ENCODE results near the gene RPS15. TPM values are rescaled to one million over a fixed set of nuclear protein-coding genes. Genes with fewer than 3 reads are reported as not detected.

RPS15 gene
- total RNA-seq, 1 donor from 2014 or later, result 637 TPM

DNA sequence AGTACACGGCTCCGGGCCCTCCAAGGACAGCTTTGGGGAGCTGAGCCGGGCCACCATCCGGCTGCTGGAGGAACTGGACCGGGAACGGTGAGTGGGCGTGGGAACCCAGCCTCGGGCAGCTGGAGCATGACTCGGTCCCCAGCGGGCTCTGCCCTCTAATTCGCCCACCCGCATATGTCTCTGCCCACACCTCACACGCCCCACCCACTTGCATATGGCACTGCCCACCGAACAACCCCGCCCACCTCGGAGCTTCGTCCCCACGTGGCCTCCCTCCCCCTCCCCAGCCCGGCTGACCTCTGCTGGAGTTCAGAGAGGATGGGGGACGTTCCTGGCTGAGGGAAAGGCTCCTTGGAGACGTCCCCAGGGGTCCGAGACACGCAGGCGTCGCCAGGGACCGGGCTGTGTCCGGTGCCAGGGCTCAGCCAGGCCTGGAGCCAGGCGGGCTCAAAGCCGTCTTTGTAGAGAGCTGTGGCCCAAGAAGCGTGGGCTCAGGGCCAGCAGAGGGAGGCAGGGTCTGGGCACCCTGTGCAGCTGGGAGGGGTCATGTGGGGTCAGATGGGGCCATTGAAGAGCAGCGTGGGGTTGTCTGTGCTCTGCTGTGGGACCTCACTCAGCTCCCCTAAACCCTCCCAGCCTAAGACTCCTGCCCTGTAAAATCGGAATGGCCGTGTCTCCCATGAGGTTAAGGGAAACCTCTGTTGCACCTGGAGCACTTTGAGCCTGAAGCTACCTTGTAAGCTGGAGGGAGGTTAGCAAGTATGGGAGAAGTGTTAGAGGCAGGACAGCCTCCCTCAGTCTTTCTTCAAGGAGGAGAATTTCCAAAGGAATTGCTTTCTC lies 15.5 kb downstream of the RPS15 start:
- DNase-seq, result peak; percentile 31

DNA sequence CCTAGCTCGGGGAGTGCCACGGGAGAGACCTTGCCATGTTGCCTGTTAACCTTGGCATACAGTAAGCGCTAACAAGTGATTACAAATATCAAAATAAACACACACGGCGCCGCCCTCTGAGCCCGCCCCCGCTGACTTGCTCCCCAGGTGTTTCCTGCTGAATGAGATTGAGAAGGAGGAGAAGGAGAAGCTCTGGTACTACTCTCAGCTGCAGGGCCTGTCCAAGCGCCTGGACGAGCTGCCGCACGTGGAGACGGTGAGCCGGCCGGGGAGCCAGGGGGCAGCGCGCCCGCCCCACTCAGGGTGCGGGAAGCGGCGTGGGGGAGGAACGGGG lies 16.8 kb downstream of the RPS15 start:
- DNase-seq, result peak; percentile 84

DNA sequence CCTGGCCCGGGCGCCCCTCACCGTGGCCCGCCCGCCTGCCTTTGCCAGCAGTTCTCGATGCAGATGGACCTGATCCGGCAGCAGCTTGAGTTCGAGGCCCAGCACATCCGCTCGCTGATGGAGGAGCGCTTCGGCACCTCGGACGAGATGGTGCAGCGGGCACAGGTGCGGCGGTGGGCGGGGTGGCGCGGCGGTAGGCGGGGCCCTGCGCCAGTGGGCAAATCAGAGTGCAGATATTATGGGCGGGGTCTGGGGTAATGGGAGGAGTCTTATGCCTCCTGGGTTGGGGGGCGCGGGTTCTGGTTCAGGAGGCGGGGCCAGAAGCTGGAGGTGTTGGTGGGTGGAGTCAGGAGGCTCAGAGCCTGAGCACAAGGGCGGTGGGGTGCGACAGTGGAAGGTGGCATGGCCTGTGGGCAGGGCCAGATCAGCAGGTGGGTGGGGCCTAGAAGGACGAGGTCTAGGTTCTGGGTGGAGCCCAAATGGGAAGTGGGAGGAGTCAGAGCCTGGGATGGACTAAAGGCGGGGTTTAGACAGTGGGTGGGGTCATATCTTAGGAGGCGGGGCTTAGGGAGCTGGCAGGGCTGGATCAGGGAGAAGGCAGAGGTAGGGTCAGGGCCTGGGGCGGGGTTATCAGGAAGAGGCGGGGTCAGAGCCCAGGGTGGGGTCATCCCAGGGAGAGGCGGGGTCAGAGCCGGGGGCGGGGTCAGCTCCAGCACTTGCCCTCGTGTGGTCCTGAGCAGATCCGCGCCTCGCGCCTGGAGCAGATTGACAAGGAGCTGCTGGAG lies 17.3 kb downstream of the RPS15 start:
- DNase-seq, result peak; percentile 60

- DNase-seq, result no peak
These were observed 18.1 kb downstream of the RPS15 start for GRCh38 chr19:1456121-1456900.

- DNase-seq, result no peak
These were observed 19.0 kb downstream of the RPS15 start for GRCh38 chr19:1457031-1457739.

DNA sequence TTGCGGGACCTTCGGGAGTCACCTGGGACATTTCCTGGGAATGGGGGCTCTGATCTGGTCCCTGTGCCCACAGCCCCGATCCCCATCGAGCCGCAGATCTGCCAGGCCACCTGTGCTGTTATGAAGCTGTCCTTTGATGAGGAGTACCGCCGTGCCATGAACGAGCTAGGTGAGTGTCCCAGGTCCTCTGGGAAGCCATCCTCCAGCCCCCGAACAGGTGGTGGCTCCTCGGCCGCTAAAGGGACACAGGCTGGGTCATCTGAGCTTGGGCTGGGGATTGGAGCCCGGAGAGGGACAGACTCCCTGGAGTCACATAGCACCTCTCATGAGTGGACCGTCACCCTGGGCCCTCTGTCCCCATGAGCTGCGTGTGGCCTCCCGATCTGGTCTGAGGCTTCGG lies 19.7 kb downstream of the RPS15 start:
- no peak for DNase-seq

DNA sequence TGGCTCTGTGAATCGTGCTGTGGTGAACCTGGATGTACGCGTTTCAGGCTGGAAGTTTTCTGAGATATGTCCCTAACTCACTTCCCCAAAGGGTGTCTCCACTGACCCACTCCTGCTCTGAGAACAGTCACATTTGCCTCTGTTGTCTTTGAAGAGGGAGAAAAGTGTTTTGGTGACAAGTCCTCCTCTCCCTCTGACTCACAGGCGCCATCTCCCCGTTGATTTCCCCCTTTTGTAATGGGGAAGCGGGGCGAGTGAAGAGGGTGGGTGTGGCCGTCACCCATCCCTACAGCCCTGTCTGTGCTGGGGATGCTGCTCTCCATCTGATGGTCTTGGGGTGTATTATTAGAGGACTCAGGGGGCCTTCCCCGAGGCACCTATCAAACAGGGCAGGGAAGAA lies 21.3 kb downstream of the RPS15 start:
- no peak for DNase-seq

DNA sequence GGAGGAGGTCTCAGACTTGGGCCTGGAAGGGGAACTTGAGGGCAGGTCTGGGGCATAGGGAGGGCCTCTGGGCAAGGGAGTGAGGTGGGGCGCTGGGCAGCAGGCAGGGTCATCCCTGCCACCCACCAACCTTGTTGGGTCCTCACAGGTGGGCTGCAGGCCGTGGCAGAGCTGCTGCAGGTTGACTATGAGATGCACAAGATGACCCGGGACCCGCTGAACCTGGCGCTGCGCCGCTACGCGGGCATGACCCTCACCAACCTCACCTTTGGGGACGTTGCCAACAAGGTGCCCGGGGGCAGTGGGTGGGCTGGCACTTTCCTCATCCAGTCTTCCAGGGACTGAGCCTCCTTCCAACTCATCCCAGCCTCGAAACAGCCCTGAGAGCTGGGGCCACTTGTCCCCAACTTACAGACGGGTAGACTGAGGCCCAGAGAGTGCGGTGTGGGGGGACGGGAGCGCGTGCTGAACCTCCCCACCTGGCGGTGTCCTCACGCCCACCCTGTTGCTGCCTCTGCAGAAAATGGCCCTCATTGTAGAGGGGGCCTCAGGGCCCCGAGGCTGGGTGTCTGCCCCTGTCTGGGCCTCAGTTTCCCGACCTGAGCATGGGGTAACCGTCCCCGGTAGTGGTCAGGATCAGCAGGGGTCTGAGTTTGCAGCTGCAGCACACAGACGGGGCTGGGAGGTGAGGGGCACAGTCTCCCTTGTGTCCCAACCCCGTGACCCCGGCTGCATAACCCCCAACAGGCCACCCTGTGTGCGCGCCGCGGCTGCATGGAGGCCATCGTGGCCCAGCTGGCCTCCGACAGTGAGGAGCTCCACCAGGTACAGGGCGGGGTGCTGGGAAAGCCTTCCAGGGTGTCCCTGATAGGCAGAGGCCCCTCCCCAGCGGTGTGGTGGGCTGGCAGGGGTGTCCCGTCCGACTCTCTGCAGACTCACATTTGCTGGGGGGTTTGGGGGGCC lies 22.1 kb downstream of the RPS15 start:
- DNase-seq, result no peak

- DNase-seq, result no peak
These were observed 23.7 kb downstream of the RPS15 start for GRCh38 chr19:1461862-1462261.

DNA sequence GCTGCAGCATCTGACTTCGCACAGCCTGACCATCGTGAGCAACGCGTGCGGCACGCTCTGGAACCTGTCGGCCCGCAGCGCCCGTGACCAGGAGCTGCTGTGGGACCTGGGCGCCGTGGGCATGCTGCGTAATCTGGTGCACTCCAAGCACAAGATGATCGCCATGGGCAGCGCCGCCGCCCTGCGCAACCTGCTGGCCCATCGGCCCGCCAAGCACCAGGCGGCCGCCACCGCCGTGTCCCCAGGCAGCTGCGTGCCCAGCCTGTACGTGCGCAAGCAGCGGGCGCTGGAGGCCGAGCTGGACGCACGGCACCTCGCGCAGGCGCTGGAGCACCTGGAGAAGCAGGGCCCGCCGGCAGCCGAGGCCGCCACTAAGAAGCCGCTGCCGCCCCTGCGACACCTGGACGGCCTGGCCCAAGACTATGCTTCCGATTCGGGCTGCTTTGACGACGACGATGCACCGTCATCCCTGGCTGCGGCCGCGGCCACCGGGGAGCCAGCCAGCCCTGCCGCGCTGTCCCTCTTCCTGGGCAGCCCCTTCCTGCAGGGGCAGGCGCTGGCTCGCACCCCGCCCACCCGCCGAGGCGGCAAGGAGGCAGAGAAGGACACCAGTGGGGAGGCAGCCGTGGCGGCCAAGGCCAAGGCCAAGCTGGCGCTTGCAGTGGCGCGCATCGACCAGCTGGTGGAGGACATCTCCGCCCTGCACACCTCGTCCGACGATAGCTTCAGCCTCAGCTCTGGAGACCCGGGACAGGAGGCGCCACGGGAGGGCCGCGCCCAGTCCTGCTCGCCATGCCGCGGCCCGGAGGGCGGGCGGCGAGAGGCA lies 27.2 kb downstream of the RPS15 start:
- peak; percentile 76 for DNase-seq

DNA sequence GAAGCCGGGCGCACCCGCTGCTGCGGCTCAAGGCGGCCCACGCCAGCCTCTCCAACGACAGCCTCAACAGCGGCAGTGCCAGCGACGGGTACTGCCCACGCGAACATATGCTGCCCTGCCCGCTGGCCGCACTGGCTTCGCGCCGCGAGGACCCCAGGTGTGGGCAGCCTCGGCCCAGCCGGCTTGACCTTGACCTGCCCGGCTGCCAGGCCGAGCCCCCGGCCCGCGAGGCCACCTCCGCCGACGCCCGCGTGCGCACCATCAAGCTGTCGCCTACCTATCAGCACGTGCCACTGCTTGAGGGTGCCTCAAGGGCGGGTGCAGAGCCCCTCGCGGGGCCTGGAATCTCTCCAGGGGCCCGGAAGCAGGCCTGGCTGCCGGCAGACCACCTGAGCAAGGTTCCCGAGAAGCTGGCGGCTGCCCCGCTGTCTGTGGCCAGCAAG lies 27.8 kb downstream of the RPS15 start:
- no peak for DNase-seq

DNA sequence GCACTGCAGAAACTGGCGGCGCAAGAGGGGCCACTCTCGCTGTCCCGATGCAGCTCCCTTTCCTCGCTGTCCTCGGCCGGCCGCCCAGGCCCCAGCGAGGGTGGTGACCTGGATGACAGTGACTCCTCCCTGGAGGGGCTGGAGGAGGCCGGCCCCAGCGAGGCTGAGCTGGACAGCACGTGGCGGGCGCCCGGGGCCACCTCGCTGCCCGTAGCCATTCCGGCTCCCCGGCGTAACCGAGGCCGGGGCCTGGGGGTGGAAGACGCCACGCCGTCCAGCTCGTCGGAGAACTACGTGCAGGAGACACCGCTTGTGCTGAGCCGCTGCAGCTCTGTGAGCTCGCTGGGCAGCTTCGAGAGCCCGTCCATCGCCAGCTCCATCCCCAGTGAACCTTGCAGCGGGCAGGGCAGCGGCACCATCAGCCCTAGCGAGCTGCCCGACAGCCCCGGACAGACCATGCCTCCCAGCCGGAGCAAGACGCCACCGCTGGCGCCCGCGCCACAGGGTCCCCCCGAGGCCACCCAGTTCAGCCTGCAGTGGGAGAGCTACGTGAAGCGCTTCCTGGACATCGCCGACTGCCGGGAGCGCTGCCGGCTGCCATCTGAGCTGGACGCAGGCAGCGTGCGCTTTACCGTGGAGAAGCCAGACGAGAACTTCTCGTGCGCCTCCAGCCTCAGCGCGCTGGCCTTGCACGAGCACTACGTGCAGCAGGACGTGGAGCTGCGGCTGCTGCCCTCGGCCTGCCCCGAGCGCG lies 28.4 kb downstream of the RPS15 start:
- no peak for DNase-seq

- no peak for DNase-seq
These were observed 29.0 kb downstream of the RPS15 start for GRCh38 chr19:1467215-1467489.

DNA sequence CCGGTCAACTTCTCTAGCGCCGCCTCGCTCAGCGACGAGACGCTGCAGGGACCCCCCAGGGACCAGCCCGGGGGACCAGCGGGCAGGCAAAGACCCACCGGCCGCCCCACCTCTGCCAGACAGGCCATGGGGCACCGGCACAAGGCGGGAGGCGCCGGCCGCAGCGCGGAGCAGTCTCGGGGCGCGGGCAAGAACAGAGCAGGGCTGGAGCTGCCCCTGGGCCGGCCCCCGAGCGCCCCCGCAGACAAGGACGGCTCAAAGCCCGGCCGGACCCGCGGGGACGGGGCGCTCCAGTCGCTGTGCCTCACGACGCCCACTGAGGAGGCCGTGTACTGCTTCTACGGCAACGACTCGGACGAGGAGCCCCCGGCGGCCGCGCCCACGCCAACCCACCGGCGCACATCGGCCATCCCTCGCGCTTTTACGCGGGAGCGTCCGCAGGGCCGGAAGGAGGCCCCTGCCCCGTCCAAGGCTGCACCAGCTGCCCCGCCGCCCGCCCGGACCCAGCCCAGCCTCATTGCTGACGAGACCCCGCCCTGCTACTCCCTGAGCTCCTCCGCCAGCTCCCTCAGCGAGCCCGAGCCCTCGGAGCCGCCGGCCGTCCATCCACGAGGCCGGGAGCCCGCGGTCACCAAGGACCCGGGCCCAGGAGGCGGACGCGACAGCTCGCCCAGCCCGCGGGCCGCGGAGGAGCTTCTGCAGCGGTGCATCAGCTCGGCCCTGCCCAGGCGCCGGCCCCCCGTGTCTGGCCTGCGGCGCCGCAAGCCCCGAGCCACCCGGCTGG lies 29.5 kb downstream of the RPS15 start:
- DNase-seq, result no peak

GRCh38 chr19:1468274-1468820 lies 30.2 kb downstream of the RPS15 start:
- DNase-seq, result no peak

DNA sequence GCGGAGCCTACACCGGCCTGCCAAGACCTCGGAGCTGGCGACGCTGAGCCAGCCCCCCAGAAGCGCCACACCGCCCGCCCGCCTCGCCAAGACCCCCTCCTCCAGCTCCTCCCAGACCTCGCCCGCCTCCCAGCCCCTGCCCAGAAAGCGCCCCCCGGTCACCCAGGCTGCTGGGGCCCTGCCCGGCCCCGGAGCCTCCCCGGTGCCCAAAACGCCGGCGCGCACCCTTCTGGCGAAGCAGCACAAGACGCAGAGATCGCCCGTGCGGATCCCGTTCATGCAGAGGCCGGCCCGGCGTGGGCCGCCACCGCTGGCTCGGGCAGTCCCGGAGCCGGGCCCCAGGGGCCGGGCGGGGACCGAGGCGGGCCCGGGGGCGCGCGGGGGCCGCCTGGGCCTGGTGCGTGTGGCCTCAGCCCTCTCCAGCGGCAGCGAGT lies 30.6 kb downstream of the RPS15 start:
- peak; percentile 41 for DNase-seq

DNA sequence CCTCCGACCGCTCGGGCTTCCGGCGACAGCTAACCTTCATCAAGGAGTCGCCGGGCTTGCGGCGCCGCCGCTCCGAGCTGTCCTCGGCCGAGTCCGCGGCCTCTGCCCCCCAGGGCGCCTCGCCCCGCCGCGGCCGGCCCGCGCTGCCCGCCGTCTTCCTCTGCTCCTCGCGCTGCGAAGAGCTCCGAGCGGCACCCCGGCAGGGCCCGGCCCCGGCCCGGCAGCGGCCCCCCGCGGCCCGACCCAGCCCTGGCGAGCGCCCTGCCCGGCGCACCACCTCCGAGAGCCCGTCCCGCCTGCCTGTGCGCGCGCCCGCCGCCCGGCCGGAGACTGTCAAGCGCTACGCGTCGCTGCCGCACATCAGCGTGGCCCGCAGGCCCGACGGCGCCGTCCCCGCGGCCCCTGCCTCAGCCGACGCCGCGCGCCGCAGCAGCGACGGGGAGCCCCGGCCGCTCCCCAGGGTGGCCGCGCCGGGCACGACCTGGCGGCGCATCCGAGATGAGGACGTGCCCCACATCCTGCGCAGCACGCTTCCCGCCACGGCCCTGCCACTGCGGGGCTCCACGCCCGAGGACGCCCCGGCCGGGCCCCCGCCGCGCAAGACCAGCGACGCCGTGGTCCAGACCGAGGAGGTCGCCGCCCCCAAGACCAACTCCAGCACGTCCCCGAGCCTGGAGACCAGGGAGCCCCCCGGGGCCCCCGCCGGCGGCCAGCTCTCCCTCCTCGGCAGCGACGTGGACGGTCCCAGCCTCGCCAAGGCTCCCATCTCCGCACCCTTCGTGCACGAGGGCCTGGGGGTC lies 31.3 kb downstream of the RPS15 start:
- DNase-seq, result no peak

- DNase-seq, result no peak
These were observed 31.8 kb downstream of the RPS15 start for GRCh38 chr19:1470055-1470304.
